MM.1S (cell line): ENCODE data around the gene MAZ.

Experiments used
- CTCF ChIP-seq: fragments of 300-600 bp; sonication (generic); IDR thresholded peaks from 2 replicates; pipeline ENCODE4 v1.5.1; 2016; ENCODE audit warnings: antibody characterized with exemption, low read length, mixed read lengths
- EZH2 ChIP-seq: fragments of 300-600 bp; sonication (generic); optimal IDR thresholded peaks from 2 replicates; pipeline ENCODE3; 2017; ENCODE audit warnings: low read depth, mild to moderate bottlenecking, antibody characterized with exemption, low read length, mixed read lengths
- EZH2phosphoT487 ChIP-seq: fragments of 300-600 bp; sonication (generic); IDR thresholded peaks from 2 replicates; pipeline ENCODE4 v1.6.1; 2018; ENCODE audit warnings: antibody characterized with exemption, low read length

- TF ChIP-seq CTCF, result no peak
- TF ChIP-seq EZH2phosphoT487, result no peak
- TF ChIP-seq EZH2, result no peak
Observed at GRCh38 chr16:29860218-29860617, 53.9 kb downstream of the MAZ start.
